Neural crest cell (in vitro differentiated cells): Measurements from ENCODE around the gene ELMOD2. TPM values are rescaled to one million over a fixed set of nuclear protein-coding genes. Genes with fewer than 3 reads are reported as not detected.

Experiments used
- DNase-seq: peaks from one replicate; pipeline ENCODE4 v3.0.0; 2021; ENCODE audit warnings: low read depth, mixed read lengths, low spot score
- H3K27ac Mint-ChIP-seq: one replicate; pipeline ENCODE4 v1.8.0; 2021; ENCODE audit warnings: mild to moderate bottlenecking, mixed read lengths; ENCODE audit not compliant: unreplicated experiment
- H3K27me3 Mint-ChIP-seq: 2 replicates; pipeline ENCODE4 v1.8.0; 2021; ENCODE audit warnings: low read depth, mild to moderate bottlenecking, mixed read lengths
- H3K36me3 Mint-ChIP-seq: 2 replicates; pipeline ENCODE4 v1.8.0; 2021; ENCODE audit warnings: low read depth, mild to moderate bottlenecking, mixed read lengths
- H3K4me1 Mint-ChIP-seq: 2 replicates; pipeline ENCODE4 v1.8.0; 2021; ENCODE audit warnings: mixed read lengths
- H3K4me3 Mint-ChIP-seq: one replicate; pipeline ENCODE4 v1.8.0; 2021; ENCODE audit warnings: mild to moderate bottlenecking, mixed read lengths
- H3K9me3 Mint-ChIP-seq: 2 replicates; pipeline ENCODE4 v1.8.0; 2021; ENCODE audit warnings: mixed read lengths
- CTCF ChIP-seq: fragments of 200-600 bp; sonication (generic); conservative IDR thresholded peaks from 2 replicates; pipeline ENCODE4 v1.5.0; 2021; ENCODE audit warnings: antibody characterized with exemption, mild to moderate bottlenecking
- total RNA-seq: library from RNA; stranded (reverse); gene quantifications from 2 replicates; pipeline ENCODE4 v1.2.1, GENCODE V29; 2021

The ELMOD2 gene
- total RNA-seq, 1 donor from 2014 or later: 49.1 TPM

DNA sequence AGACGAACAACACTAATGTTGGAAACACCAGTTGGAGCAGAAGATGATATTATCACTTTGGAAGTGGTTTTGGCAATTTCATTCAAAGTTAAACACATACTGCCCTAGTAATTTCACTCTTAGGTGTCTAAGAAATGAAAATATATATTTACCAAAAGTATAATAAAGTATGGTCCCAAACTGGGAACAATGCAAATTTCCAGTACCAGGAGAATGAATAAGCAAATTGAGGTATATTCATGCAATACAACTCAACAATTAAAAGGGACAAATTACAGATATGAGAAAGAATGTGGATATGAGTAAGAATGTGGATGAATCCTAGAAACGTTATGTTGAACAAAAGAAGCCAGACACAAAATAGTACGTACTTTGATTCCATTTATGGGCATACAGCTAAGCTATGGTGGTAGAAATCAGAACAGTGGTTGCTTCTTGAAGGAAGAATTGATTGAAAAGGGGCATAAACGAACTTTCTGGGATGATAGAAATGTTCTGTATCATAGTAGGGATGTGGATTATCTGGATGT, 10.0 kb downstream of the ELMOD2 start:
- Mint-ChIP-seq H3K27me3 (no peaks in the 10 kb centered on the region), H3K27ac (no peak overlapping the region), H3K9me3 (no peaks in the 10 kb centered on the region), H3K4me3 (no peak overlapping the region), H3K36me3 (peaks cover 30% of the 10 kb centered on the region), H3K4me1 (no peaks in the 10 kb centered on the region)
- DNase-seq: no peak
- TF ChIP-seq CTCF: no peak

- H3K27ac Mint-ChIP-seq: no peak overlapping the region
- TF ChIP-seq CTCF: no peak
- DNase-seq: no peak
- H3K36me3 Mint-ChIP-seq: peaks cover 2% of the 10 kb centered on the region
- no peaks in the 10 kb centered on the region for H3K9me3 Mint-ChIP-seq
- H3K4me1 Mint-ChIP-seq: no peaks in the 10 kb centered on the region
- peaks cover 4% of the 10 kb centered on the region for H3K27me3 Mint-ChIP-seq
- H3K4me3 Mint-ChIP-seq: no peak overlapping the region
Observed at GRCh38 chr4:140556372-140557085, 32.6 kb downstream of the ELMOD2 start.

- H3K36me3 Mint-ChIP-seq: peaks cover 2% of the 10 kb centered on the region
- no peaks in the 10 kb centered on the region for H3K9me3 Mint-ChIP-seq
- H3K27me3 Mint-ChIP-seq: peaks cover 10% of the 10 kb centered on the region
- no peak for DNase-seq
- H3K4me1 Mint-ChIP-seq: no peaks in the 10 kb centered on the region
- TF ChIP-seq CTCF: no peak
- no peak overlapping the region for H3K4me3 Mint-ChIP-seq
- H3K27ac Mint-ChIP-seq: no peak overlapping the region
Observed at GRCh38 chr4:140557831-140558435, 34.0 kb downstream of the ELMOD2 start.

- no peak overlapping the region for H3K4me3 Mint-ChIP-seq
- TF ChIP-seq CTCF: no peak
Observed at GRCh38 chr4:140559696-140560095, 35.7 kb downstream of the ELMOD2 start.

DNA sequence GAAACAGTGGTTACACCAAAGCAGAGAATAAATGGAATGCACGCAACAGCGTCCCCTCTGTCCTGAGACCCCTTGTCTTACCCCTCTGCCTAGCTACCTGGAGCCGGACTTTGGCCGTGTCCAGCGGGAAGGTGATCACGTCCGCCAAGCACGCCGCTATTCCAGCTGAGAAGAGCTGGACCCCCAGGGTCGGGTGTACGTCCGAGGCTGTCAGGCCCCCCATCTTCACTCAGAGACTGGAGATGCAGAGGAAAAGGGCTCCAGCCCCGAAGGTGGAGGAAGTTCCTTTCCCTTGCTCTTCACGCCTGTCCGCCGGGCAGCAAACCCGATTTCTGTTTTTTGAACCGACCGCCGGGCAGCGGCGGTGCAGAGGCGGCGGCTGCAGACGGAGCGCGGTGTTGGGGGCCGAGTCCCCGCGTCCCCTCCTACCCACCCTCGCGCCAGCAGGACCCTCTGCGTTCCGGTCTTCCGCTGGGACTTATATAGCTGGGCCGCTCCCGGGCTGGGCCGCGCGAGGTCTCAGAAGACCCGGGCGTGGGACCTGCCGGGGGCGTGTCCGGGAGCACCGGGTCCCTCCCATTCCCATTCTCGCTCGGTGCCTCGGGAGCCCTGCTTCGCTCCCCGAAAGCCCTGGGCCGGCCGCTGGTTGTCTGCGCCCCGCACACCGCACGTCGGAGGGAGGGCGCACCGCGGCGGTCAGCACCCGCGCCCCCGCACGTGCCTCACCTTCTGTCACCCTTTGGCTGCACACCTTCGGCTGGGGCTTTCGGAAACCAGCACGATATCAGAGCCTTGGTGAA, 44.7 kb downstream of the ELMOD2 start, which contains the start of gene UCP1:
Gene UCP1, minus strand, starts transcription at position 455 of the 800 bp plus-strand sequence. Its CDS starts 232 bp downstream, at position 223.
- peaks cover 35% of the 10 kb centered on the region for H3K27me3 Mint-ChIP-seq
- peak; percentile 13 for DNase-seq
- H3K36me3 Mint-ChIP-seq: peaks cover 3% of the 10 kb centered on the region
- H3K4me1 Mint-ChIP-seq: peaks cover 17% of the 10 kb centered on the region
- TF ChIP-seq CTCF: no peak
- peak within 1 kb of the TSS; percentile 90 for H3K4me3 Mint-ChIP-seq
- H3K27ac Mint-ChIP-seq: no peak within 1 kb of the TSS
- H3K9me3 Mint-ChIP-seq: peaks cover 3% of the 10 kb centered on the region

More at GRCh38 chr4:140559696-140560095, 35.7 kb downstream of the ELMOD2 start:
- H3K27me3 Mint-ChIP-seq: peaks cover 14% of the 10 kb centered on the region
- H3K27ac Mint-ChIP-seq: no peak overlapping the region
- no peaks in the 10 kb centered on the region for H3K4me1 Mint-ChIP-seq
- H3K9me3 Mint-ChIP-seq: no peaks in the 10 kb centered on the region
- DNase-seq: no peak
- no peaks in the 10 kb centered on the region for H3K36me3 Mint-ChIP-seq
